ENCODE results near the gene KHDC1L.

DNA sequence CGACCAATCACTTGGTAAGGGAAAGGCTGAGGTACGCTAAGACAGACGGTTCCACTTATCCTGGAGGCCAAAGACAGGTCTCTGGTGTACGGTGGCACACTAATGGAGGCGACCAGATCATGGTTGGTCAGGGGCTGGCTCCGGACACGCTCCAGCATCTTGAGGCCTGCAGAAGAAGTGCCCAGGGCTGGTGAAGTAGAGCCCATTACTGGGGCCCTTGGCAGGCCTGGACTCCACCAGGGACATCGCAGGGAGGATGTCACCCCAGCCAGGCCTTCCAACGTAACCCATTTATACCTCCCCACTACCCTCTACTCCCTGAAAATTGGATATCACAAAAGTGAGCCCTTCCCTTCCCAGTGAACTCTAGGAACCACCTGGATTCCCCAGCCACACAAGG lies 16.2 kb downstream of the KHDC1L start:
- TF ChIP-seq, protein P1, sequence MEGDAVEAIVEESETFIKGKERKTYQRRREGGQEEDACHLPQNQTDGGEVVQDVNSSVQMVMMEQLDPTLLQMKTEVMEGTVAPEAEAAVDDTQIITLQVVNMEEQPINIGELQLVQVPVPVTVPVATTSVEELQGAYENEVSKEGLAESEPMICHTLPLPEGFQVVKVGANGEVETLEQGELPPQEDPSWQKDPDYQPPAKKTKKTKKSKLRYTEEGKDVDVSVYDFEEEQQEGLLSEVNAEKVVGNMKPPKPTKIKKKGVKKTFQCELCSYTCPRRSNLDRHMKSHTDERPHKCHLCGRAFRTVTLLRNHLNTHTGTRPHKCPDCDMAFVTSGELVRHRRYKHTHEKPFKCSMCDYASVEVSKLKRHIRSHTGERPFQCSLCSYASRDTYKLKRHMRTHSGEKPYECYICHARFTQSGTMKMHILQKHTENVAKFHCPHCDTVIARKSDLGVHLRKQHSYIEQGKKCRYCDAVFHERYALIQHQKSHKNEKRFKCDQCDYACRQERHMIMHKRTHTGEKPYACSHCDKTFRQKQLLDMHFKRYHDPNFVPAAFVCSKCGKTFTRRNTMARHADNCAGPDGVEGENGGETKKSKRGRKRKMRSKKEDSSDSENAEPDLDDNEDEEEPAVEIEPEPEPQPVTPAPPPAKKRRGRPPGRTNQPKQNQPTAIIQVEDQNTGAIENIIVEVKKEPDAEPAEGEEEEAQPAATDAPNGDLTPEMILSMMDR (IDR thresholded peaks at IDR 0.05): no peak
- TF ChIP-seq POLR2AphosphoS5 (IDR thresholded peaks at IDR 0.05; ENCODE audit: low read depth, low read length) (no peak), TCF7L2 (IDR thresholded peaks at IDR 0.05; ENCODE audit: low read depth, low read length) (no peak)
- TF ChIP-seq, protein P2, sequence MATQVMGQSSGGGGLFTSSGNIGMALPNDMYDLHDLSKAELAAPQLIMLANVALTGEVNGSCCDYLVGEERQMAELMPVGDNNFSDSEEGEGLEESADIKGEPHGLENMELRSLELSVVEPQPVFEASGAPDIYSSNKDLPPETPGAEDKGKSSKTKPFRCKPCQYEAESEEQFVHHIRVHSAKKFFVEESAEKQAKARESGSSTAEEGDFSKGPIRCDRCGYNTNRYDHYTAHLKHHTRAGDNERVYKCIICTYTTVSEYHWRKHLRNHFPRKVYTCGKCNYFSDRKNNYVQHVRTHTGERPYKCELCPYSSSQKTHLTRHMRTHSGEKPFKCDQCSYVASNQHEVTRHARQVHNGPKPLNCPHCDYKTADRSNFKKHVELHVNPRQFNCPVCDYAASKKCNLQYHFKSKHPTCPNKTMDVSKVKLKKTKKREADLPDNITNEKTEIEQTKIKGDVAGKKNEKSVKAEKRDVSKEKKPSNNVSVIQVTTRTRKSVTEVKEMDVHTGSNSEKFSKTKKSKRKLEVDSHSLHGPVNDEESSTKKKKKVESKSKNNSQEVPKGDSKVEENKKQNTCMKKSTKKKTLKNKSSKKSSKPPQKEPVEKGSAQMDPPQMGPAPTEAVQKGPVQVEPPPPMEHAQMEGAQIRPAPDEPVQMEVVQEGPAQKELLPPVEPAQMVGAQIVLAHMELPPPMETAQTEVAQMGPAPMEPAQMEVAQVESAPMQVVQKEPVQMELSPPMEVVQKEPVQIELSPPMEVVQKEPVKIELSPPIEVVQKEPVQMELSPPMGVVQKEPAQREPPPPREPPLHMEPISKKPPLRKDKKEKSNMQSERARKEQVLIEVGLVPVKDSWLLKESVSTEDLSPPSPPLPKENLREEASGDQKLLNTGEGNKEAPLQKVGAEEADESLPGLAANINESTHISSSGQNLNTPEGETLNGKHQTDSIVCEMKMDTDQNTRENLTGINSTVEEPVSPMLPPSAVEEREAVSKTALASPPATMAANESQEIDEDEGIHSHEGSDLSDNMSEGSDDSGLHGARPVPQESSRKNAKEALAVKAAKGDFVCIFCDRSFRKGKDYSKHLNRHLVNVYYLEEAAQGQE (IDR thresholded peaks at IDR 0.05; ENCODE audit: insufficient read depth in 1 of 2, low read depth in 2 of 2, low read length in 1 of 2): no peak

All from Panc1 (cell line).